ENCODE data around the gene LYSET.
"Not testable (repeated sequence)": the region's sequence is repeated elsewhere in the genome, so short reads cannot be mapped to it uniquely, and the experiment has no call there.

LYSET gene, protein sequence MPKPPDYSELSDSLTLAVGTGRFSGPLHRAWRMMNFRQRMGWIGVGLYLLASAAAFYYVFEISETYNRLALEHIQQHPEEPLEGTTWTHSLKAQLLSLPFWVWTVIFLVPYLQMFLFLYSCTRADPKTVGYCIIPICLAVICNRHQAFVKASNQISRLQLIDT

DNA sequence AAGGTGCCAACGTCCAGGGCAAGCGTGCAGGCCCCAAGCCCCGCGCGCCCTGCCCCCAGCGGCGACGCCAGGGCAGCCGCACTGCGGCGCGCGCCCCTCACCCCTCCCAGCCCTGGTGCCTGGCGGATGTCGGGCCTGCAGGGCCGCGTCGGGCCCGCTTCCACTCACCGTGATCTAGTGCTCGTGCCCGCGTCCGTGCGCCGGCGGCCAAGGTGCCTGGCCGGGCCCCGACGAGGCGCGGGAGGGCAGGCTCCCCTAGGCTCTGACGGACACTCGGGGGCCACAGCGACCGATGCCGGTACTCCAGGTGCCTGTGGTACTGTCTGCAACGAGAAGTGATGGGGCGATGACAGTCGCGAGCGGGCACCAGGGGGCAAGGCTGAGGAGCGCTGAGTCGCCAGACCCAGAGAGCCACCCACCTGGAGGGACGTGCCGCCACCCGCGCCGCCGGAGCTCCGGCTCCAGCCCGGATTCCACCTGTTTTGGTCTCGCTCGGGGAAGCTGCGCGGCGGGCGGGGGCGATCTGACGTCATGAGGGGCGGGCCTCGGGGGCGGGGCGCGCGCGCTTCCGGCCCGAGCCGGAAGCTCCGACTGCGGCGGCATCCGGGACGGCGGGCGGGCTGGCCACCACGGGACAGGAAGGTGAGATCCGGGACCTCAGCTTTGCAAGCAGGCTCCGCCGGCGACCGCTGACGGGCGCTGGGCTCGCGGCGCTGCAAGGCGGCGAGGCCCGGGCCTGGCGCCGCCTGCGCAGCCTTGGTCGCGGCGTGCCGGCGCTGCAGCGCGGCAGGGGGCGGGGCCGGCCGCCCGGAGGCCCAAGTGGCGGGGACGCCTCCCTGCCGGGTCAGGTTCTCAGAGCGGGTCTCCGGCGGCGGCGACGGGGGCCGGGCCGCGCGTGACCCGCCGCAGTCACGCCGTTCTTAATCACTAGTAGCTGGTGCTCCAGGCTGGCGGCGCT, at the start of gene LYSET, which contains the start of gene MOAP1:
Gene LYSET (plus strand): TSS at position 927 of the 958 bp plus-strand sequence. CDS start 89 bp downstream, outside the sequence.
Gene MOAP1 (minus strand): TSS at position 507 of the 958 bp plus-strand sequence. CDS start 655 bp downstream, outside the sequence.
- peak; percentile 86 for DNase-seq

- DNase-seq: no peak
Measured at GRCh38 chr14:93135399-93135798, 49.7 kb upstream of the LYSET start.

DNA sequence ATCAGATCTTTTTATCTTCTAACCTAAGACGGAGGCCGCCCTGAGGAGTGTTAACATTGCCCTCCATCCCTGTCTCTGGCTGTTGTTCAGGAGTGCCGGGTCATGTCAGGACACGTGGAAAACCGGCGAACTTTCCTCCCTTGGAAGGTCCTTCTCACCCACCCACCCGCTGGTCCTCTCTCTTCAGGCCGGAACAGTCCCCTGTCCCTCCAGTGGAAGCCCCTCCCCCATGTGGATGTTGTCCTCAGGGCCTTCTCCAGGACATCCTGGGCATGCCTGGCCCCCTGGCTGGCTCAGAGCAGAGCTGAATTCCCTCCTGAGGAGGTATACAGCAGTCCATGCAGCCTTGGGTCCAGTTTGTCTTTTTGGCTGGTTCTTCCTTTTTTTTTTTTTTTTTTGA, 49.1 kb upstream of the LYSET start:
- DNase-seq: no peak

- not testable (repeated sequence) for DNase-seq
Measured at GRCh38 chr14:93136508-93136907, 48.6 kb upstream of the LYSET start.

GRCh38 chr14:93137864-93138263, 47.3 kb upstream of the LYSET start:
- DNase-seq: no peak

DNA sequence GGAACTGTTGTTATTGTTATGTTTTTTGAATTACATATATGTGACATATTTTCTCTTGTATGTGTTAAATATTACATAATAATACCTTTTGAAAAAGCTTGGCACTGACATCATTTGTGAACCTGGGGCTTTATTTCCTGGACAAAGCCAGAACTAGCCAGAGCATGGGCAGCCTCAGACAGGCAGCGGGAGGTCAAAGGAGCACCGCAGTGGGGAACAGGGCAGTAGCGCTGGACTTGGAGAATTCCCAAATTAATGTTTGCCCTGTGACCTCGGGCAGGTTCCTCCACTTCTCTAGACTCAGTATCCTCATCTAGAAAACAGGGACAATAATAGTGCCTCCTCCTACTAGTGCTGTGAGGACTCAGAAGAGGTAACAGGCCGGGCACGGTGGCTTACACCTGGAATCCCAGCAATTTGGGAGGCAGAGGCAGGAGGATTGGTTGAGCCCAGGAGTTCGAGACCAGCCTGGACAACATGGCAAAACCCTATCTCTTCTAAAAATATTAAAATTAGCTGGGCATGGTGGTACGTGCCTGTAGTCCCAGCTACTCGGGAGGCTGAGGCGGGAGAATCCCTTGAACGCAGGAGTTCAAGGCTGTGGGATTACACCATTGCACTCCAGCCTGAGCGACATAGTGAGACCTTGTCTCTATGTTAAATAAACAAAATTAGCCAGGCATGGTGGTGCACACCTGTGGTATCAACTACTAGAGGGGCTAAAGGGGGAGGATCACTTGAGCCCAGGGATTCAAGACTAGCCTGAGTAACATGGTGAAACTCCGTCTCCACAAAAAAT, 42.1 kb upstream of the LYSET start:
- DNase-seq: no peak

DNA sequence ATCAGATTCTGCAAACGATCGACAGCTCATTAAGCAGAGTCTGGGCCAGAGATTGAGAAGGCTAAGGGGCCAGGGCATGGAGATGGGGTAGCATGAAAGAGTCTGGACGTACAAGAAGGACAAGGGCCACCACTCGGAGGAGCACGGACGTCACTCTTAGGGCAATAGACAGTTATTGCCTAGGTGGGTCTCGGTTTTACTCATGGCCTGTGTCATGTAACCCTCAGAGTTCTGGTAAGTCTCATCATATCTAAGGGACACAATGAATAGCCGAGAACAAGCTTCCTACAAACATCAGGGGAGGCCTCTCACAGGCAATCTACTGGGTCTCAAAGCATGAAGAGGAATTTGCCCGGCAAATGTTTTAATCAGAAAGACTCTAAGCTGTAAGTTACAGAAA, 39.0 kb upstream of the LYSET start:
- DNase-seq: no peak

DNA sequence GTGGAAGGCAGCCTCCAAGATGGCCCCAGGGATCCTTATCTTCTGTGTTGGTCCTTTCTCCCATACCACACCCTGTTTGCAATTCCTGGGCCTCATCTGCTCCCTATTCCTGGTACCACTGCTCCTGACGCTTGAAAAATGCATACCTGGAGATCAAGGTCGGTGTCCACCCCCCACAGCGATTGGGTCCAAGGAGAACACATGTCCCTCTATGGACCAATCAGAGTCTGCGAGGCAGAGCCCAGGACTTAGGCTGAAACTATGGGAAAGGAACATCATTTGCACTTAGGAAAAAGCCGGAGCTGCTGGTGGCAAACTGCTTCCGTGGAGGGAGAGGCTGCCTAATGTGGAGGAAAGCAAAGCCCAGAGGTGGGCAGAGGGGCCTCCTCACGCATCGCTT, 36.1 kb upstream of the LYSET start:
- no peak for DNase-seq

DNA sequence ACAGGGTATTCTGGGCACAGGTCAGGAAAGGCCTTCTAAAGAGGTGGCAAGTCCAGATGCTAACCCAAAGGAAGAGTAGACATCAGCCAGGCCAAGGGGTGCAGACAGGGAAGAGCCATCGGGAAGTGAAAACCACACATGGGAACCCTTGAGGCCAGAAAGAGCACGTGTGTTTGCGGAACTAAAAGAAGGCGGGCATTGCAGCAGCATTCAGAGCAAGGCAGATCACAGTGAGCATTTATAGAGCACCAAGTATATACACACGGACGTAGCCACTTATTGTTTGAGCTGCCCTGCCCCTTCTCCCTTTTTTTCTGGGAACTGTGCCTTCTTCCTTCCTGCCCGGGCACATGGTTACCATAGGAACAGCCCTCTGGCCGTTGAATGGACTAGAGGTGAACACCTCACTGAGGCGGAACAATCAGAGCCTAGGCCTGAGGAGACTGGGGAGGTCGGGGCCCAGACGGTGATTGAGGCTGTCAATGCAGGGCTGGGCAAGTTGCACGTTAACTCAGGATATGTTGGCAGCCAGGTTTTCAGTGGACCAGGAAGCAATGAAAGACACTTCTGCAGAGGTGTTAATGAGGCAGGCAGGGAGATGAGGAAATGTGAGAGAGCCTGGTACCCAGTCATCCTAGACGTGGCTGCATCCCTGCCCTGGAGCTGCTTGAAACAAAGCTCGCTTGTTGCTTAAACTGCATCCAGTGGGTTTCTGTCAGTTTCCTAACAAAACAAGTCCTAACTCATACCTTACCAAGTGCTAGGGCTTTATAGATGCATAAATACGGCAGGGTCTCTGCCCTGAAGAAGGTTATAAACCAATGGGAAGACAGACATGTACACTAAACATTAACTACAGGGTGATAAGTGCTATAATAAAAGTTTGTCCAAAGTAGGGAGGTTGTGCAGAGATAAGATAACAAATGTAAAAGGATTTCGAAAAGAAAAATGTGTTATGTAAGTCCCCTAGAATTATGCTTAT, 34.6 kb upstream of the LYSET start:
- no peak for DNase-seq

GRCh38 chr14:93153121-93153520, 32.0 kb upstream of the LYSET start:
- DNase-seq: no peak

- DNase-seq: no peak
Measured at GRCh38 chr14:93155667-93156066, 29.4 kb upstream of the LYSET start.

DNA sequence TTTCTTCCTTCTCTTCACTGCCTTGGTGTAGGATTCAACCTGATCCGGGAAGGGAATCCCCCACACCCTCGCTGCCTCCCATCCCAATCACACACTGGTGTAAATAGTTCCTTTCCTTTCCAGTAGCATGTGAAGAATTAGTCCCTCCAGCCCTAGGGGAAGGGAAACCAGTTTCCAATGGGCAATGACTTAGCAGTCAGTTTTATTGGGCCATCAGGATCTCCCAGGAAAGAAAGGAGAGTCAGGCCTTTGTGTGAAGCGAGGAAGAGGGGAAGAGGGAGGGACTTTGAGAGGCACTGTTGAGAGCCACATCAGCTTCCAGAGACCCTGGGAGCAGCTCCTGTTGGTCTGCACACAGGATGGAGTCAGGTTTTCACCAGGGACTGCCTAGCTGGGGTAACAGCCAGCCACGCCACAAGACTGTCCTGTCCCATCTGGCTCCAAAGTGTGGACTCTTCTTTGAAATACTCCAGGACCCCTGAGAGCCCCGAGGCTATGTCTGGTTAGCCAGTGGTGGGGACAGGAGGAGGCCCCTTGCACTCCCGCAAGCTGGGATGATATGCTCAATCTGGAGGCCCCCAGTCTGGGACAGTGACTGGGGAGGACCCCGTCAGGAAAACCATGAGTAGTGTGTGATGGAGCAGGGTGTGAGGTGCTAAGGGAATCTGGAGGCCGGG, 28.3 kb upstream of the LYSET start:
- DNase-seq: no peak

GRCh38 chr14:93158349-93158748, 26.8 kb upstream of the LYSET start:
- DNase-seq: not testable (repeated sequence)

GRCh38 chr14:93159625-93160352, 25.3 kb upstream of the LYSET start:
- not testable (repeated sequence) for DNase-seq

- DNase-seq: no peak
Measured at GRCh38 chr14:93160353-93160801, 24.7 kb upstream of the LYSET start.

DNA sequence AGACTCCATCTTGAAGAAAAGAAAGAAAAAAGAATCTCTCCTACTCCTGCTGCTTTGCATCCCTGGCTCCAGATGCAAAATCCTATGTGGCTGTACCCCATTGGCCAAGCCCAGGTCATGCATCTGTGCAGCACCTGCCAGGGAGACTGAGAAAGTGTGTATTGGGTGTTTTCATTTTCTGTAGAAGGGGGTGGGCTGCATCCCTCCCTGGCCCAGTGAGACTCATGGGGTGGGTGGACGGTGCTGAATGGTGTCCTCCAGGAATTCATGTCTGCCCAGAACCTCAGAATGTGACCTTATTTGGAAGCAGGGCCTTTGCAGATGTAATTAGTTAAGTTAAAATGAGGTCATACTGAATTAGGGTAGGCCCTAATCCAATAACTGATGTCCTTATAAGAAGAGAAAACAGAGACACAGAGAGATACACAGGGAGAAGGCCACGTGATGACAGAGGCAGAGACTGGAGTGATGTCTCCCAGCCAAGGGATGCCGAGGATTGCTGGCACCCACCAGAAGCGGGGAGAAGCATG, 23.6 kb upstream of the LYSET start:
- DNase-seq: no peak

DNA sequence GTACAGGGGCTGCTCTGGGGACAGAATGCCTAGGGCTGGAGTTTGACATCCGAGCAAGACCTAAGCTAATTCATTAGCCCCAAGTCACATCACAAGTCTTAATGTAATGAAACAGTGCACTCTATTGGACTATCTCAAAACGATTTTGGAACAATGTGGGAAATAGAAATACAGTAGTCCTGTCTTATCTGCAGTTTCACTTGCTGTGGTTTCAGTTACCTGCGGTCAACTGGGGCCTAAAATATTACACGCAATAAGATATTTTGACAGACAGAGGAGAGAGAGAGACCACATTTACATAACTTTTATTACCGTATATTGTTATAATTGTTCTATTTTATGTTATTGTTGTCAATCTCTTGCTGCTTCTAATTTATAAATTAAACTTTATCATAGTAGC, 21.6 kb upstream of the LYSET start:
- no peak for DNase-seq

GRCh38 chr14:93165271-93166265, 19.5 kb upstream of the LYSET start:
- DNase-seq: not testable (repeated sequence)

- DNase-seq: not testable (repeated sequence)
Measured at GRCh38 chr14:93168610-93169009, 16.5 kb upstream of the LYSET start.
